Measurements from ENCODE around the gene LEPROT. TPM values are rescaled to one million over a fixed set of nuclear protein-coding genes. Genes with fewer than 3 reads are reported as not detected.
"Not testable (repeated sequence)": the region's sequence is repeated elsewhere in the genome, so short reads cannot be mapped to it uniquely, and the experiment has no call there.

Gene LEPROT
- polyA plus RNA-seq, 1 donor (not counting 4 experiments of a cell fraction or from before 2014, with no cell fraction given) = 82.5 TPM

- no peaks in the 10 kb centered on the region for H4K20me1 ChIP-seq (ENCODE audit: control insufficient read depth, extremely low read depth, insufficient read depth, low read length)
- no peak for FAIRE-seq
- H3K36me3 ChIP-seq (ENCODE audit: control insufficient read depth in 2 of 2, extremely low read depth in 1 of 2, insufficient read depth in 2 of 2, low read length in 2 of 2) = no peaks in the 10 kb centered on the region
Observed at GRCh38 chr1:65378247-65378946, 42.1 kb upstream of the LEPROT start.

GRCh38 chr1:65384426-65384825 is 36.0 kb upstream of the LEPROT start:
- H3K27ac ChIP-seq (ENCODE audit: control insufficient read depth, insufficient read depth, low read length); H3K4me2 ChIP-seq (ENCODE audit: control insufficient read depth, extremely low read depth, insufficient read depth, low read depth, low read length); FAIRE-seq; dilution Hi-C loops (cut with MboI; ENCODE audit: extremely low pct_ligation_motif_present, low sequenced_read_pairs); H3K4me3 ChIP-seq (ENCODE audit: control insufficient read depth in 2 of 3, extremely low read depth in 1 of 3, insufficient read depth in 2 of 3, low read depth in 1 of 3, low read length in 3 of 3); H3K9me3 ChIP-seq (ENCODE audit: control insufficient read depth, low read depth, low read length); H3K9me1 ChIP-seq (ENCODE audit: control insufficient read depth, extremely low read depth, insufficient read depth, low read length); H3K27me3 ChIP-seq (ENCODE audit: control insufficient read depth, extremely low read depth, insufficient read depth, low read length); H3K36me3 ChIP-seq (ENCODE audit: control insufficient read depth in 2 of 2, extremely low read depth in 1 of 2, insufficient read depth in 2 of 2, low read length in 2 of 2); DNase-seq (ENCODE audit: low read depth, low spot score); H4K20me1 ChIP-seq (ENCODE audit: control insufficient read depth, extremely low read depth, insufficient read depth, low read length); H3K79me2 ChIP-seq (ENCODE audit: control insufficient read depth, insufficient read depth, low read length); H2AFZ ChIP-seq (ENCODE audit: control insufficient read depth, low read length); H3K9ac ChIP-seq (ENCODE audit: control insufficient read depth, extremely low read depth, insufficient read depth, low read length); H3K4me1 ChIP-seq (ENCODE audit: control insufficient read depth, extremely low read depth, insufficient read depth, low read length): not testable (repeated sequence)

More at GRCh38 chr1:65378247-65378946, 42.1 kb upstream of the LEPROT start:
- no peak overlapping the region for H3K9ac ChIP-seq (ENCODE audit: control insufficient read depth, extremely low read depth, insufficient read depth, low read length)
- no peaks in the 10 kb centered on the region for H3K9me1 ChIP-seq (ENCODE audit: control insufficient read depth, extremely low read depth, insufficient read depth, low read length)
- H3K4me1 ChIP-seq (ENCODE audit: control insufficient read depth, extremely low read depth, insufficient read depth, low read length) = no peaks in the 10 kb centered on the region
- H3K79me2 ChIP-seq (ENCODE audit: control insufficient read depth, insufficient read depth, low read length) = no peaks in the 10 kb centered on the region
- H3K4me3 ChIP-seq (ENCODE audit: control insufficient read depth in 2 of 3, extremely low read depth in 1 of 3, insufficient read depth in 2 of 3, low read depth in 1 of 3, low read length in 3 of 3) = no peak overlapping the region
- no peak for TF ChIP-seq EZH2 (IDR thresholded peaks at IDR 0.05; ENCODE audit: low read length)
- TF ChIP-seq, protein P1, sequence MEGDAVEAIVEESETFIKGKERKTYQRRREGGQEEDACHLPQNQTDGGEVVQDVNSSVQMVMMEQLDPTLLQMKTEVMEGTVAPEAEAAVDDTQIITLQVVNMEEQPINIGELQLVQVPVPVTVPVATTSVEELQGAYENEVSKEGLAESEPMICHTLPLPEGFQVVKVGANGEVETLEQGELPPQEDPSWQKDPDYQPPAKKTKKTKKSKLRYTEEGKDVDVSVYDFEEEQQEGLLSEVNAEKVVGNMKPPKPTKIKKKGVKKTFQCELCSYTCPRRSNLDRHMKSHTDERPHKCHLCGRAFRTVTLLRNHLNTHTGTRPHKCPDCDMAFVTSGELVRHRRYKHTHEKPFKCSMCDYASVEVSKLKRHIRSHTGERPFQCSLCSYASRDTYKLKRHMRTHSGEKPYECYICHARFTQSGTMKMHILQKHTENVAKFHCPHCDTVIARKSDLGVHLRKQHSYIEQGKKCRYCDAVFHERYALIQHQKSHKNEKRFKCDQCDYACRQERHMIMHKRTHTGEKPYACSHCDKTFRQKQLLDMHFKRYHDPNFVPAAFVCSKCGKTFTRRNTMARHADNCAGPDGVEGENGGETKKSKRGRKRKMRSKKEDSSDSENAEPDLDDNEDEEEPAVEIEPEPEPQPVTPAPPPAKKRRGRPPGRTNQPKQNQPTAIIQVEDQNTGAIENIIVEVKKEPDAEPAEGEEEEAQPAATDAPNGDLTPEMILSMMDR (optimal IDR thresholded peaks at IDR 0.05 in 1 of 3, IDR thresholded peaks at IDR 0.05 in 1 of 3, conservative IDR thresholded peaks at IDR 0.05 in 1 of 3; ENCODE audit: extremely low read depth in 1 of 3, insufficient read depth in 2 of 3, low read length in 3 of 3) = no peak
- no peak for DNase-seq (ENCODE audit: low read depth, low spot score)
- H3K27ac ChIP-seq (ENCODE audit: control insufficient read depth, insufficient read depth, low read length) = no peak overlapping the region
- dilution Hi-C loops (cut with MboI; ENCODE audit: extremely low pct_ligation_motif_present, low sequenced_read_pairs) = no loop called here
- no peaks in the 10 kb centered on the region for H3K27me3 ChIP-seq (ENCODE audit: control insufficient read depth, extremely low read depth, insufficient read depth, low read length)
- H3K9me3 ChIP-seq (ENCODE audit: control insufficient read depth, low read depth, low read length) = no peaks in the 10 kb centered on the region
- H2AFZ ChIP-seq (ENCODE audit: control insufficient read depth, low read length) = no peak overlapping the region
- no peak overlapping the region for H3K4me2 ChIP-seq (ENCODE audit: control insufficient read depth, extremely low read depth, insufficient read depth, low read depth, low read length)

DNA sequence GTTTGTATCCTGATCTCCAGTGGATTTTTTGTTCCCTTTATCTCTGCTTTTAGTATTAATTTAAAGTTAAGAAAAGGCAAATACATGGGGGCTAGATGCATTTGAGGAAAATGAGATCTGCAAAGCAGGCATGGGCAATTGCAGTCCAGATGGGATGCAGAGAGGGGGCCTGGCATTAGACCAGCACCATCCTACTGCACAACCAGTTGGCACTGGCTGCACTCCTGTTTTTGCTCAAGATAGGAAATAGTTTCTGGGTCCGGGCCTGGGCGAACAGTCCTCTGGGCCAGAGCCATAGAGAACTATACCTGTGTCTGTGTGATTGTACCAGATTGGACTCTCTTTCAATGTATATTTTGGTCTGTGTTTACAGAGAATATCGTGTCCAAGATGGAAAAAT is 34.0 kb upstream of the LEPROT start:
- no peaks in the 10 kb centered on the region for H3K27me3 ChIP-seq (ENCODE audit: control insufficient read depth, extremely low read depth, insufficient read depth, low read length)
- no peak overlapping the region for H3K4me3 ChIP-seq (ENCODE audit: control insufficient read depth in 2 of 3, extremely low read depth in 1 of 3, insufficient read depth in 2 of 3, low read depth in 1 of 3, low read length in 3 of 3)
- H3K4me2 ChIP-seq (ENCODE audit: control insufficient read depth, extremely low read depth, insufficient read depth, low read depth, low read length) = no peak overlapping the region
- H3K4me1 ChIP-seq (ENCODE audit: control insufficient read depth, extremely low read depth, insufficient read depth, low read length) = no peaks in the 10 kb centered on the region
- peaks cover 0 to 8% of the 10 kb centered on the region in 2 experiments for H3K36me3 ChIP-seq (ENCODE audit: control insufficient read depth in 2 of 2, extremely low read depth in 1 of 2, insufficient read depth in 2 of 2, low read length in 2 of 2)
- H3K9me1 ChIP-seq (ENCODE audit: control insufficient read depth, extremely low read depth, insufficient read depth, low read length) = no peaks in the 10 kb centered on the region
- FAIRE-seq (no peak), DNase-seq (ENCODE audit: low read depth, low spot score) (no peak)
- no peaks in the 10 kb centered on the region for H3K9me3 ChIP-seq (ENCODE audit: control insufficient read depth, low read depth, low read length)
- TF ChIP-seq, protein P1 (optimal IDR thresholded peaks at IDR 0.05 in 1 of 3, IDR thresholded peaks at IDR 0.05 in 1 of 3, conservative IDR thresholded peaks at IDR 0.05 in 1 of 3; ENCODE audit: extremely low read depth in 1 of 3, insufficient read depth in 2 of 3, low read length in 3 of 3) = no peak
- TF ChIP-seq EZH2 (IDR thresholded peaks at IDR 0.05; ENCODE audit: low read length) = no peak
- no peak overlapping the region for H3K27ac ChIP-seq (ENCODE audit: control insufficient read depth, insufficient read depth, low read length)
- H4K20me1 ChIP-seq (ENCODE audit: control insufficient read depth, extremely low read depth, insufficient read depth, low read length) = no peaks in the 10 kb centered on the region
- H3K79me2 ChIP-seq (ENCODE audit: control insufficient read depth, insufficient read depth, low read length) = no peaks in the 10 kb centered on the region
- H3K9ac ChIP-seq (ENCODE audit: control insufficient read depth, extremely low read depth, insufficient read depth, low read length) = no peak overlapping the region
- dilution Hi-C loops (cut with MboI; ENCODE audit: extremely low pct_ligation_motif_present, low sequenced_read_pairs) = no loop called here
- no peak overlapping the region for H2AFZ ChIP-seq (ENCODE audit: control insufficient read depth, low read length)
